Urinary bladder (tissue), 4 donors: Measurements from ENCODE around the gene ZNF26. TPM values are rescaled to one million over a fixed set of nuclear protein-coding genes. Genes with fewer than 3 reads are reported as not detected.

Source experiments
- DNase-seq: peaks from one replicate; pipeline ENCODE4 v3.0.0-alpha.2; 2015; ENCODE audit errors: extremely low spot score
- H3K27ac ChIP-seq: one replicate; pipeline ENCODE4 v1.5.1; 2013; ENCODE audit warnings: low read depth, mild to moderate bottlenecking, moderate library complexity
- H3K36me3 ChIP-seq: one replicate; pipeline ENCODE4 v1.6.1; 2013; ENCODE audit warnings: mild to moderate bottlenecking, moderate library complexity; ENCODE audit not compliant: insufficient read depth
- H3K4me1 ChIP-seq: one replicate; pipeline ENCODE4 v1.6.1; 2013; ENCODE audit warnings: mild to moderate bottlenecking, moderate library complexity; ENCODE audit not compliant: insufficient read depth
- H3K4me3 ChIP-seq: one replicate; pipeline ENCODE4 v1.5.1; 2013; ENCODE audit warnings: low read depth, low read length
- WGBS: extraction: QIAGEN DNeasy Blood & Tissue Kit; methylation state at CpG from one replicate; pipeline ENCODE4 v1.1.7; 2013; 5-methylcytosine and 5-hydroxymethylcytosine counted together
- polyA plus RNA-seq: library from polyadenylated mRNA; stranded (reverse); fragments of 200-250 nt; gene quantifications from one replicate; pipeline ENCODE4 v1.2.3, GENCODE V29; 2013
- small RNA-seq: library from RNA; depleted of rRNA; stranded (forward); fragments of <200 nt; gene quantifications from one replicate; pipeline ENCODE3, GENCODE V24; 2014
- total RNA-seq: library from RNA; depleted of rRNA; stranded (reverse); fragments of >200 nt; gene quantifications from one replicate; pipeline ENCODE4 v1.2.3, GENCODE V29; 2014
- donor health status: healthy with polysubstance abuse.
- donor health status: healthy.

Gene ZNF26
- total and polyA plus RNA-seq, 2 donors: 9.2 to 20.0 TPM

DNA sequence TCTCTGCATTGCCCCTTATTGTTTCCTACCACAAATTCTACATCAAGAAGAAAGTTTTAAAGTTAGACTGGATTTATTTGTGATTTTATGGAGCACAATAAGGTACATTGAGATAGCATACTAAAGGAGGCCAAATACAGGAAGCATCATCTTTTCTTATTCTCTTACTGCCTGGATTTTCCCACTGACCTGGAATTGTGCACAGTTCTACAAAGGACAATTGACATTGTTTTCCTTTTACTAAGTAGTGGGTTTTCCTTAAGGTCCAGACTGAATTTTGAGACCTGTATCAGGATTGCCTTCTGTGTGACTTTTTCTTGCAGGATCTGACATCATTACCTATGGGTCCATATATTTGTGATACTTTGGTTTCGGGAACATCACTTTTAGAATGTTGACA, 75.8 kb downstream of the ZNF26 start:
- Histone ChIP-seq H3K4me3 (no peak overlapping the region), H3K36me3 (peaks cover 4% of the 10 kb centered on the region), H3K4me1 (no peaks in the 10 kb centered on the region), H3K27ac (no peak overlapping the region)
- DNase-seq: no peak
- 96% methylated on average over 1 of the region's 1 CpG for WGBS

- Histone ChIP-seq H3K4me1 (no peaks in the 10 kb centered on the region), H3K4me3 (no peak overlapping the region), H3K36me3 (peaks cover 2% of the 10 kb centered on the region), H3K27ac (no peak overlapping the region)
- 96% methylated on average over 1 of the region's 1 CpG for WGBS
- no peak for DNase-seq
These were observed 77.4 kb downstream of the ZNF26 start for GRCh38 chr12:133063556-133063955.

DNA sequence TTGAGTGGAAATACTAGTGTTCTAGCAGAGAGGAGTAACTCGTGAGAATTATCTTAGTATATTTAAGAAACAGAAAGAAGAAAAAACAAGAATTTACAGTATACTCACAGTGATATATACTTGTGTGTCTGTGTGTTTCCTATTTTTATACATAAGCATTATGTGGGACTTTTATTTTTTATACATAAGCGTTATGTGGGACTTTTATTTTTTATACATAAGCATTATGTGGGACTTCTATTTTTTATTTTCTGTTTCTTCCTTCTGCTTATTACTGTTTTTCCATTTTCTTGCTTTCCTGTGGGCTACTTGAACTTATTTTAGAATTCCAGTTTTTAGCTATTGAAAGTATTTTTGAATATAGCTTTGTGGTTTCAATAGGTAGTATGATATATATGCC, 87.7 kb downstream of the ZNF26 start:
- no peaks in the 10 kb centered on the region for H3K36me3 ChIP-seq
- 87% methylated on average over 2 of the region's 2 CpGs for WGBS
- no peak overlapping the region for H3K27ac ChIP-seq
- no peaks in the 10 kb centered on the region for H3K4me1 ChIP-seq
- DNase-seq: no peak
- no peak overlapping the region for H3K4me3 ChIP-seq

Small RNAs within 50 kb of the gene (small RNA-seq; reads per million reads assigned to genes)
- not detected for gene RNU4ATAC12P

Other genes starting within 250 kb of the ZNF26 start
- gene ANKLE2, start 224.5 kb upstream of the ZNF26 start, total RNA-seq: 40.8 TPM
- 25.6 TPM for gene ANKLE2, start 224.5 kb upstream of the ZNF26 start, polyA plus RNA-seq
- 64.4 TPM for gene GOLGA3, start 157.5 kb upstream of the ZNF26 start, total RNA-seq
- 22.5 TPM for gene GOLGA3, start 157.5 kb upstream of the ZNF26 start, polyA plus RNA-seq
- gene CHFR, start 98.8 kb upstream of the ZNF26 start, total RNA-seq: 28.2 TPM
- 22.6 TPM for gene CHFR, start 98.8 kb upstream of the ZNF26 start, polyA plus RNA-seq
- gene ZNF605, start 30.1 kb upstream of the ZNF26 start, total RNA-seq: 27.7 TPM
- gene ZNF605, start 30.1 kb upstream of the ZNF26 start, polyA plus RNA-seq: 4.4 TPM
- 78.4 TPM for gene ZNF84, start 51.1 kb downstream of the ZNF26 start, total RNA-seq
- gene ZNF84, start 51.1 kb downstream of the ZNF26 start, polyA plus RNA-seq: 13.8 TPM
- 49.9 TPM for gene ZNF140, start 94.6 kb downstream of the ZNF26 start, total RNA-seq
- 17.0 TPM for gene ZNF140, start 94.6 kb downstream of the ZNF26 start, polyA plus RNA-seq
- gene ZNF891, start 143.9 kb downstream of the ZNF26 start, total RNA-seq: 7.3 TPM
- gene ZNF891, start 143.9 kb downstream of the ZNF26 start, polyA plus RNA-seq: 0.90 TPM
- 18.3 TPM for gene ZNF10, start 144.3 kb downstream of the ZNF26 start, total RNA-seq
- 10.8 TPM for gene ZNF10, start 144.3 kb downstream of the ZNF26 start, polyA plus RNA-seq
- 50.1 TPM for gene ZNF268, start 195.1 kb downstream of the ZNF26 start, total RNA-seq
- gene ZNF268, start 195.1 kb downstream of the ZNF26 start, polyA plus RNA-seq: 11.5 TPM
- gene ANHX, start 249.5 kb downstream of the ZNF26 start, total RNA-seq: not detected
- gene ANHX, start 249.5 kb downstream of the ZNF26 start, polyA plus RNA-seq: not detected